DOHH2 (cell line): ENCODE data around the gene FXYD7.

ENCODE experiments used
- H3F3A ChIP-seq: fragments of 200-600 bp; sonication (generic), shearing (Covaris generic); 2 replicates; pipeline ENCODE4 v1.6.0; 2016; ENCODE audit warnings: antibody characterized with exemption, mild to moderate bottlenecking; ENCODE audit not compliant: control insufficient read depth, insufficient read depth
- H3K27ac ChIP-seq: fragments of 200-600 bp; sonication (generic); 2 replicates; pipeline ENCODE4 v1.5.1; 2014; ENCODE audit warnings: low read depth, mild to moderate bottlenecking, low read length, moderate library complexity
- H3K27me3 ChIP-seq: fragments of 200-600 bp; sonication (generic); 2 replicates; pipeline ENCODE4 v1.6.1; 2014; ENCODE audit warnings: mild to moderate bottlenecking, low read length, mixed read lengths; ENCODE audit not compliant: control insufficient read depth
- H3K36me3 ChIP-seq: fragments of 200-600 bp; sonication (generic); 2 replicates; pipeline ENCODE4 v1.6.1; 2014; ENCODE audit warnings: mild to moderate bottlenecking, low read length, moderate library complexity, mixed read lengths; ENCODE audit not compliant: control insufficient read depth
- H3K4me1 ChIP-seq: fragments of 200-600 bp; sonication (generic); 2 replicates; pipeline ENCODE4 v1.6.1; 2014; ENCODE audit warnings: mild to moderate bottlenecking, low read length, mixed read lengths; ENCODE audit not compliant: control insufficient read depth
- H3K4me2 ChIP-seq: fragments of 200-600 bp; sonication (generic); 2 replicates; pipeline ENCODE4 v1.6.0; 2014; ENCODE audit warnings: mild to moderate bottlenecking, low read length, moderate library complexity
- H3K4me3 ChIP-seq: fragments of 200-600 bp; sonication (generic); 2 replicates; pipeline ENCODE4 v1.5.1; 2014; ENCODE audit warnings: mild to moderate bottlenecking, low read length, mixed read lengths
- H3K79me2 ChIP-seq: fragments of 200-600 bp; sonication (generic); 2 replicates; pipeline ENCODE4 v1.6.1; 2014; ENCODE audit warnings: mild to moderate bottlenecking, low read length, mixed read lengths; ENCODE audit not compliant: control insufficient read depth
- H3K9me2 ChIP-seq: fragments of 200-600 bp; sonication (generic); replicated peaks from 2 replicates; pipeline ENCODE4 v1.6.1; 2014; ENCODE audit warnings: mild to moderate bottlenecking, low read length, mixed read lengths; ENCODE audit not compliant: control insufficient read depth
- H3K9me3 ChIP-seq: fragments of 200-600 bp; sonication (generic); 2 replicates; pipeline ENCODE4 v1.6.1; 2014; ENCODE audit warnings: antibody characterized with exemption, low read length, mixed read lengths; ENCODE audit not compliant: control insufficient read depth, insufficient read depth
- H4K20me1 ChIP-seq: fragments of 200-600 bp; sonication (generic); 2 replicates; pipeline ENCODE4 v1.6.0; 2014; ENCODE audit warnings: low read depth, mild to moderate bottlenecking, antibody characterized with exemption, low read length, moderate library complexity; ENCODE audit not compliant: control insufficient read depth, insufficient read depth
- EZH2phosphoT487 ChIP-seq: fragments of 200-600 bp; sonication (generic); IDR thresholded peaks from 2 replicates; pipeline ENCODE4 v1.6.1; 2017; ENCODE audit warnings: borderline replicate concordance, mild to moderate bottlenecking, antibody characterized with exemption, low read length, moderate library complexity, mixed read lengths
- TF ChIP-seq, protein P1 (sequence below): fragments of 200-600 bp; sonication (generic); IDR thresholded peaks from one replicate; pipeline ENCODE4 v1.5.1; 2014; ENCODE audit warnings: antibody characterized with exemption, mild to moderate bottlenecking, low read depth, low read length; ENCODE audit not compliant: poor library complexity, severe bottlenecking

FXYD7 gene

GRCh38 chr19:35104361-35104760 lies 38.7 kb upstream of the FXYD7 start:
- TF ChIP-seq, protein P1, sequence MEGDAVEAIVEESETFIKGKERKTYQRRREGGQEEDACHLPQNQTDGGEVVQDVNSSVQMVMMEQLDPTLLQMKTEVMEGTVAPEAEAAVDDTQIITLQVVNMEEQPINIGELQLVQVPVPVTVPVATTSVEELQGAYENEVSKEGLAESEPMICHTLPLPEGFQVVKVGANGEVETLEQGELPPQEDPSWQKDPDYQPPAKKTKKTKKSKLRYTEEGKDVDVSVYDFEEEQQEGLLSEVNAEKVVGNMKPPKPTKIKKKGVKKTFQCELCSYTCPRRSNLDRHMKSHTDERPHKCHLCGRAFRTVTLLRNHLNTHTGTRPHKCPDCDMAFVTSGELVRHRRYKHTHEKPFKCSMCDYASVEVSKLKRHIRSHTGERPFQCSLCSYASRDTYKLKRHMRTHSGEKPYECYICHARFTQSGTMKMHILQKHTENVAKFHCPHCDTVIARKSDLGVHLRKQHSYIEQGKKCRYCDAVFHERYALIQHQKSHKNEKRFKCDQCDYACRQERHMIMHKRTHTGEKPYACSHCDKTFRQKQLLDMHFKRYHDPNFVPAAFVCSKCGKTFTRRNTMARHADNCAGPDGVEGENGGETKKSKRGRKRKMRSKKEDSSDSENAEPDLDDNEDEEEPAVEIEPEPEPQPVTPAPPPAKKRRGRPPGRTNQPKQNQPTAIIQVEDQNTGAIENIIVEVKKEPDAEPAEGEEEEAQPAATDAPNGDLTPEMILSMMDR, result no peak
- no peak for TF ChIP-seq EZH2phosphoT487
- Histone ChIP-seq H3K9me3 (peaks cover 8% of the 10 kb centered on the region; the same call in 1 of the 2 replicates), H3K27ac (no peak overlapping the region), H4K20me1 (no peaks in the 10 kb centered on the region), H3K4me3 (no peak overlapping the region), H3K79me2 (no peaks in the 10 kb centered on the region), H3K9me2 (no peaks in the 10 kb centered on the region), H3K27me3 (no peaks in the 10 kb centered on the region), H3K36me3 (no peaks in the 10 kb centered on the region), H3K4me2 (no peak overlapping the region), H3F3A (peaks cover 4% of the 10 kb centered on the region), H3K4me1 (no peaks in the 10 kb centered on the region)

DNA sequence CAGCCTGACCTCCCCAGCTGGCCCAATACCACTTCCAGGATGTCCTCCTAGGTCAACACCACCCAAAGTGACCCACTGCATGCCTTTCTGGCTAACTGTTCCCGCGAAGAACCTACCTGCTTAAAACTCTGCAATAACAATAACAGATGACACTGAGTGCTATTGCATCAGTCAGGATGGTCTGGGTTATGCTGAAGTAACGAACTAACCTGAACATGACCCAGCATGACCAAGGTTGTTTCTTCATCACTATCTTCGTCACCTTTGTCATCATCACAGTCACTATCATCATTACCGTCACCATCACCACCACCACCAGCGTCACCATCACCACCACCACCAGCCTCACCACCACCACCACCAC lies 38.0 kb upstream of the FXYD7 start:
- TF ChIP-seq, protein P1, result no peak
- no peak for TF ChIP-seq EZH2phosphoT487
- H4K20me1 ChIP-seq, result no peaks in the 10 kb centered on the region
- H3K36me3 ChIP-seq, result no peaks in the 10 kb centered on the region
- H3K9me2 ChIP-seq, result no peaks in the 10 kb centered on the region
- no peaks in the 10 kb centered on the region for H3K27me3 ChIP-seq
- no peak overlapping the region for H3K4me2 ChIP-seq
- no peaks in the 10 kb centered on the region for H3K79me2 ChIP-seq
- peaks cover 4% of the 10 kb centered on the region for H3F3A ChIP-seq
- no peak overlapping the region for H3K27ac ChIP-seq
- peaks cover 8% of the 10 kb centered on the region; the same call in 1 of the 2 replicates for H3K9me3 ChIP-seq
- H3K4me1 ChIP-seq, result no peaks in the 10 kb centered on the region
- no peak overlapping the region for H3K4me3 ChIP-seq

GRCh38 chr19:35105411-35106290 lies 37.4 kb upstream of the FXYD7 start:
- no peaks in the 10 kb centered on the region for H3K79me2 ChIP-seq
- no peak overlapping the region for H3K4me3 ChIP-seq
- no peaks in the 10 kb centered on the region for H3K27me3 ChIP-seq
- peaks cover 4% of the 10 kb centered on the region for H3F3A ChIP-seq
- H3K9me2 ChIP-seq, result no peaks in the 10 kb centered on the region
- TF ChIP-seq EZH2phosphoT487, result no peak
- TF ChIP-seq, protein P1, result no peak
- H3K27ac ChIP-seq, result no peak overlapping the region
- no peak overlapping the region for H3K4me2 ChIP-seq
- peaks cover 8% of the 10 kb centered on the region; the same call in 1 of the 2 replicates for H3K9me3 ChIP-seq
- H3K36me3 ChIP-seq, result no peaks in the 10 kb centered on the region
- H3K4me1 ChIP-seq, result no peaks in the 10 kb centered on the region
- H4K20me1 ChIP-seq, result no peaks in the 10 kb centered on the region
